Activated naive CD4-positive, alpha-beta T cell treated with Interleukin-2 at 50 U/mL for 16 hours (primary cell): Measurements from ENCODE around the gene AP3B1.

Source experiments
- DNase-seq: peaks from one replicate; pipeline ENCODE4 v3.0.0-alpha.2; 2020

The AP3B1 gene, protein sequence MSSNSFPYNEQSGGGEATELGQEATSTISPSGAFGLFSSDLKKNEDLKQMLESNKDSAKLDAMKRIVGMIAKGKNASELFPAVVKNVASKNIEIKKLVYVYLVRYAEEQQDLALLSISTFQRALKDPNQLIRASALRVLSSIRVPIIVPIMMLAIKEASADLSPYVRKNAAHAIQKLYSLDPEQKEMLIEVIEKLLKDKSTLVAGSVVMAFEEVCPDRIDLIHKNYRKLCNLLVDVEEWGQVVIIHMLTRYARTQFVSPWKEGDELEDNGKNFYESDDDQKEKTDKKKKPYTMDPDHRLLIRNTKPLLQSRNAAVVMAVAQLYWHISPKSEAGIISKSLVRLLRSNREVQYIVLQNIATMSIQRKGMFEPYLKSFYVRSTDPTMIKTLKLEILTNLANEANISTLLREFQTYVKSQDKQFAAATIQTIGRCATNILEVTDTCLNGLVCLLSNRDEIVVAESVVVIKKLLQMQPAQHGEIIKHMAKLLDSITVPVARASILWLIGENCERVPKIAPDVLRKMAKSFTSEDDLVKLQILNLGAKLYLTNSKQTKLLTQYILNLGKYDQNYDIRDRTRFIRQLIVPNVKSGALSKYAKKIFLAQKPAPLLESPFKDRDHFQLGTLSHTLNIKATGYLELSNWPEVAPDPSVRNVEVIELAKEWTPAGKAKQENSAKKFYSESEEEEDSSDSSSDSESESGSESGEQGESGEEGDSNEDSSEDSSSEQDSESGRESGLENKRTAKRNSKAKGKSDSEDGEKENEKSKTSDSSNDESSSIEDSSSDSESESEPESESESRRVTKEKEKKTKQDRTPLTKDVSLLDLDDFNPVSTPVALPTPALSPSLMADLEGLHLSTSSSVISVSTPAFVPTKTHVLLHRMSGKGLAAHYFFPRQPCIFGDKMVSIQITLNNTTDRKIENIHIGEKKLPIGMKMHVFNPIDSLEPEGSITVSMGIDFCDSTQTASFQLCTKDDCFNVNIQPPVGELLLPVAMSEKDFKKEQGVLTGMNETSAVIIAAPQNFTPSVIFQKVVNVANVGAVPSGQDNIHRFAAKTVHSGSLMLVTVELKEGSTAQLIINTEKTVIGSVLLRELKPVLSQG

DNA sequence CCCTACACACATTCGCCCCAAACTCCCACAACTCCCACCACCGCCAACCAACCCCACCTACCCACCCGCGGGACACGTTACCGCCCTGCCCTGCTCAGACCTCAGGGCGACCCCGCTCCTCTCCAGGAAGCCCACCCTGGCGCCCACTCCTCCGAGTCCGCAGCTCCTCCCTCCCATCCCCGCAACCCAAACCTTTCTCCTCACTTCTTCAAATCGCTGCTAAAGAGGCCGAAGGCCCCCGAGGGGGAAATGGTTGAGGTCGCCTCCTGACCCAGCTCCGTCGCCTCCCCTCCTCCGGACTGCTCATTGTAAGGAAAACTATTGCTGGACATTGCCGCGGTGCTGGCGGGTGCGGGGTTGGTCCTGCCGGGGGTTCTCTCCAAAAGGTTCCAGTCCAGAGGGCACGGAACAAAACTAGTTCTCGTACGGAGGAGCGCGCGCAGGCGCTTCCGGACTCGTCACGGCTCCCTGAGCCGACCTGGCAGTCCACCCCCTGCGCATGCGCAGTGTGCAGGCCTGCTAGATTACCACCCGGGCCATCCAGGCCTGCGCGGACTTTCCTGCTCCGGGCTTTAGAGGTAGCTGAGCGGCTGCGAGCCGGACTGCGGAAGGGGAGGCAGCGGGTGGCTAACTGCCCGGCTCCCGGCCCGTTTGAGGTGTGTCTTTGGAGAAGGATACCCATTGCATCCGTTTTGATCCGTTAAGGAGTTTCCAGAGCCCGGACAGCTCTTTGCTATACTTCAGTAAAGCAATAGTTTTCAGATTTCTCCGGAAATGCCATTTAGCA, at the start of gene AP3B1:
Gene AP3B1, minus strand, starts transcription at position 451 of the 787 bp plus-strand sequence. Its CDS starts 119 bp downstream, at position 332.
- DNase-seq: peak; percentile 98

DNA sequence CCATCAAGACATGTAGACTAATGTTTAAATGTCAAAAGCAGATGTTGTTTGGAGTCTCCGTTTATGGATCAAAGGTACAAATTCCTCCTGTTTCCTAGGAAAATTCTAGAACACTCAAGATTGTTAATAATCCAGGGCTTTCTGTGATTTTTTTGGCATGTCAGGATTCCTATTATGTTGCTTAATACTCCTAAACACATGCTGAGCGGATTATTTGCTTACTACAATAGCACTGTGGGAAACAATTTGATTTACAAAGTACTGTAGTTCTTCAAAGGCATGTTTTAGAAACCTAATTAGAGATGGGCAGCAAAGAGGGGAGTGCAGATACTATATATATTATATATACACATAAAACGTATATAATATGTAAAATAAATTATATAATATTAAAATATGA, 46.9 kb upstream of the AP3B1 start:
- no peak for DNase-seq

DNA sequence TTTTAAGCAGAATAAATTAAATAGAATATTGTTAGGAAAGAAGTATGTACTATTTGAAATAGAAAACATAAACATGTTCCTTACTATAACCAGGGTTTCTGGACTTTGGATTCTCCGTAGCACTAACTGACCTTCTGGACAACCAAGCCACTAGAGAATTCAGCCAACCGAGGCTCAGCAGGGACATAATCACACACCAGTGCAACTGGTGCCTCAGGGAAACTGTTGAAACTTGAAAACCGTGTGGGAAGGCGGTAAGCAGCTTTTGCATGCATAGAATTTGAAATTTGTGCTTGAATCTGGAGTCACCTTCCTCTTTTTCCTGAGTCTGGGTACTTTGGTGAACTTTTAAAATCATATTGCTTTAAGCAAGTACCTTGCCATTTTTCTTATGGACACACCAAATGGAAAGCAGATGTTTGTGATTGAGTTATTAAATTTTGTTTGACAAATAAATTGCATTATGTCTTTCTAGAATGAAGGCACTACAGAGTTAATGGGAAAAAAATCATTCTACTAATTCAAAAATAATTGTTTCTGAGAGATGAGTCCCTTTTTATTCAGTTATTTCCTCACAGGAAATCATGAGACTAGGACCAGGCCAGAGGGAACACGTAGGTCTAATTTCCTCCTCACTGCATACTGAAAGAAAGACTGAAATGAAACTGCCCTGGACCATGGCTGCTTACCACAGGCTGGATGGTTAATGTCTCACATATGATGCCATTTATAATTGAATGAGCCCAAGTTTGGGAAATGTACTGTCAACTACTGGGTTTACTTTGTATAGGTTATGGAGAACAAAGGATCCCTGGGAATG, 45.3 kb upstream of the AP3B1 start:
- DNase-seq: no peak

DNA sequence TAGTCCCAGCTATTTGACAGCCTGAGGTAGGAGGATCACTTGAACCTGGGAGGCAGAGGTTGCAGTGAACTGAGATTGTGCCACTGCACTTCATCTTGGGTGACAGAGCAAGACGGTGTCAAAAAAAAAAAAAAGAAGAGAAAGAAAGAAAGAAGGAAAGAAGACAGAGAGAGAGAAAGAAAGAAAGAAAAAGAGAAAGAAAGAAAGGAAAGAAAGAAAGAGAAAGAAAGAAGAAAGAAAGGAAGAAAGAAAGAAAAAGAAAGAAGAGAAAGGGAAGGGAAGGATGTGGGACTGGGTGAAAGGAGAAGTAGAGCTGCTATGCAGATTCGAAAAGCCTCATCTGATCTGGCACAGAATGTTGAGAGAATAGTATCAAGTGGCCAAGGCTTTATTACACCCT, 42.2 kb upstream of the AP3B1 start:
- no peak for DNase-seq

DNA sequence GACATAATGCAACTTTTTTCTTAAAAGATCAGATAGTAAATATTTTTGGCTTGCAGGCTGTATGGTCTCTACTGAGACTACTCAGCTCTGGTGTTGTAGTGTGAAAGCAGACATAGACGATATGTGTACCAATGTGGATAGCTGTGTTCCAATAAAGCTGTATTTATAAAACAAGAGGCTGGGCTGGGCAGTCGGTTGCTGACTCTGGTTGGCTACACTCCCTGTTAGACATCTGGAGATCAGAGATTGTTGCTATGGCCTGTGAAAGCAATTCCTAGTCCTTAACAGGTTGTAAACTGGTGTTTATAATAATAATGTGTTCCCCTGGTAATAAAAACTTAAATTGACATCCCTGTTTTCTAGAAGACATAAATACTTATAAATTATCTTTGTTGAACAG, 41.5 kb upstream of the AP3B1 start:
- DNase-seq: no peak

DNA sequence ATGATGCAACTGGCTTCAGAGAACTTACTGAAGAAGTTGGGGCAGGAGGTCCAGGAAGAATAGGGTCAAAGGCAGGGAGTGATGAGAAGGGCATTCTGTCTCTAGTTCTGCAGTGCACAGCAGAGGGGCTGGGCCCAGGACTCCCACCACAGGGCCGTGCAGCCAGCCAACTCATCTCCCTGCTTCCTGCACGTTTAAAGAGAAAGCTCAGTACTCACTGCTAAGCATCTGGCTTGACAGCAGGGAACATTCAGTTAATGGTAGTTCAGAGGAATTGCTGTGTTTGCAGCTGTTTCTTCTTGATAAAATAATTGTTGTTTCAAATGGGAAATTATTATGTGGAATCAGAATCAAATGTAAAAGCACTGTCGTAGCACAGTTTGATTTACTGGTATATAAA, 40.3 kb upstream of the AP3B1 start:
- no peak for DNase-seq

DNA sequence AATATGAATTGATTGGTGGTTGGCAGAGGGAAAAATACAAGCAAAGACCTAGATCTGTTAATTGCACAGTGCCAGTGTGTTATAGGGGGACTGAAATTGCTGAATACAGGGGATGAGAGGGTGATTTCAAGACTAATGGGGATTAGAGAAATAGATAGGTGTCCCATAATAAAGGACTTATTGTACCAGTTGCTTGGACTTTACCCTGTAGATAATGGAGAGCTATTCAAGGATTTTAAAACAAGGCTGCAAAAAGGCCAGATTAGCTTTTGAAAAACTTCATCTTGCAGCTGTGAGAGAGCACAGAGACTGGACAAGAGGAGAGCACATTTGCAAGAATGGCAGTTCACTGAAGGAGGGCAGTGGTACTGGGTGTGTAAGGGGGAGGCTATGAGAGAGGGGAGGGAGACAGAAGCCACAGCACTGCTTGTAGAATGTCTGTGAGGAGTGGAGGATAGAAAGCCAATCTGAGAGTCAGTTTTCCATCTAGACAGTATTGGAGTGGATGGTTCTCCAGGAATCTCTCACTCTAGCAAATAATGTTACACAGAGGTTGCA, 37.1 kb upstream of the AP3B1 start:
- DNase-seq: no peak

DNA sequence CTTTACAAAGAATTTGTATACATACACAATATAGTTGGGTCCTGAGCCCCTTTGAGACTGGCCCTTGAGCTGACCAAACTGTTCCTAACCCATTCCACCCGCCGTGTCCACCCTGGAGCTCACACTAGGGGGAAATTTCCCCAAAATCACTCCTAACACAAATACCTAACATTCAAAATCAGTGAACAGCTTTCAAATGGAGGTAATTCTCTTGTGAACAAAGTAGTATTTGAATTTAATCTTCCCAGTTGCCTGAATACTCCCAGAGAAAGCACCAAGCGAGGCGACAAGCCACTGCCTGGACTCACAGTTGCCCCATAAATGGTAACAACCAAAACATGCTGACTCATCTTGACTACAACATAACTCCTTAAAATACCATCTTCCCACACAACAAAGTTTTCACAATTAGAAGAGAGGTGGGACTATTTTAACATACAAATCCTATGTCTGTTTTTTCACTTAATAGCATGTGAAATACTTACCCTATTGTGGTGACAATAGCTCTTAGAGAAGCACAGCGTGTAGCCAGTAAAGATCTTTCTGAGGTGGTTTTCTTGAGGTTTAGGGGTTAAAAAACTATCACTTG, 34.2 kb upstream of the AP3B1 start:
- no peak for DNase-seq

DNA sequence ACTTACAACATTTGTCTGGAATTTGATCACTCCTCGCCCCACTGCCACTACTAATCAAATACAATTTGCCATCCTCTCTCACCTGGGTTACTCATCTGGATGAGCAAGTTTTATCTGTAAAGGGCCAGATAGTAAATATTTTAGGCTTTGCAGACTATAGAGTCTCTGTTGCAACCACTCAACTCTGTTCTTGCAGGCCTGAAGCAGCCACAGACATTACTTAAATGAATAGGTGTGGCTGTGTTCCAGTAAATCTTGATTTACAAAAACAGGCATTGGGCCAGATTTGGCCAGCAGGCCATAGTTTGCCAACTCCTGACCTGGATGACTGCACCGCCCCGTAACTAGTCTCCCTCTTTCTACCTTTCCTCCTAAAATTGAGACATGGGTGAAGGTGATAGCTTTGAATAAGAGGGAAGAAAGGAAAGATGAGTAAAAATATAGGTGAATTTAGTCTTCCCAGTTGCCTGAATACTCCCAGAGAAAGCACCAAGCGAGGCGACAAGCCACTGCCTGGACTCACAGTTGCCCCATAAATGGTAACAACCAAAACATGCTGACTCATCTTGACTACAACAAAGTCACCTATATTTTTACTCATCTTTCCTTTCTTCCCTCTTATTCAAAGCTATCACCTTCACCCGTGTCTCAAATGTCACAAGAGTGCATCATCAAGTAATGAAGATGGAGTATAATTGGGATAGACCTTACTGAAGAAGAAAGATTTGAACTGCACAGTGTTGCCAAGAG, 33.4 kb upstream of the AP3B1 start:
- DNase-seq: no peak

DNA sequence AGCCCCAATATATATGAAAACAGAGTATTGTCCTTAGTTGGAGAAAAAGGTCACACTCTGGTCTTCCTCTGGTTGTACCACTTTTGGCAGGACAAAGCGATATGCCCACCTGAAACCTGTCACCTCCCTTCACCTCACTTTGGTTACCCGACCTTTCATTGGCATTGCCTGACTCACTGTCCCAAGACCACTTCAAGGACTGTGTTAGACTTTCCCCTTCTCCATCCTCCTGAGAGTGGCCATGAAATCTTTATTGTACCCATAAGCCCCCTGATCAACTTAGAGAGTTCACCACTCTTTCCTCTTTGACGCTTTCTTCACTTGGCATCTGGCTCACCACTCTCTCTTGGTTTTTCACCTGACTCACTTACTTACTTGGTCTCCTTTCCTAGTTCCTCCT, 32.4 kb upstream of the AP3B1 start:
- no peak for DNase-seq

DNA sequence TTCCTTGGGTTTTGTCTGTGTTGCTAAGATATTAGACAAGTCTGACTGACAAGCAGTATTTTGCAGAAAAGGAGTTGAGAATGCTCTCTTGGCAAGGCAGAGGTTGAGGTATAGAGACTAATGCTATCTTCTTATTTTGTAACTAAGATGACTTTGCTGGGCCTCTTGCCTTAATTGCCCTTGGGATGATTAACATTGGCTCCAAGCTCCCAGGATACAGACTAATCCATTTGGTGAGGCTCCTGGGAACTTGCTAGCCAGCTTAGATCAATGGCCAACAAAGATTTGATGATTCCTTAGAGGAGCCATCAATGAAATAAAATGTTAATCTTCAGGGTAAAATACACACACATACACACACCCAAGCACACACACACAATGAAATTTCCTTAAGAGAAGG, 28.7 kb upstream of the AP3B1 start:
- no peak for DNase-seq

DNA sequence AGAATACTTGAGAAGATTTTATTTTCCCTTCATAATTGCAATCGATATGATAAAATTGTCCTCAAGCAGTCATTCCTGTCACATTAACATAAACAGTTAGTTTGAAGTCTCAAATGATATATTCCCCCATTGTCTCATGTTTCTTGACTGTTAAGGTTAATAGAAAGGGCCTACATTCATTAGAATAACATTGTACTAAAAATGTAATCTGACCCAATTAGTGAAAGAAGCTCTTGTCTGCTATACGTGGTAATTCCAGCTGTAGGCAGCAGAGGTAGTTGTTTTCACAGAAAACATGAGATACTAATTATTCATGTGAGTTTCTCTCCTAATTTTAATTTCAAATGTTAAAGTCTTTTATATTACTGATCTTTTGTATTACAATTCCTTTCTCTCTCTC, 25.9 kb upstream of the AP3B1 start:
- no peak for DNase-seq

DNA sequence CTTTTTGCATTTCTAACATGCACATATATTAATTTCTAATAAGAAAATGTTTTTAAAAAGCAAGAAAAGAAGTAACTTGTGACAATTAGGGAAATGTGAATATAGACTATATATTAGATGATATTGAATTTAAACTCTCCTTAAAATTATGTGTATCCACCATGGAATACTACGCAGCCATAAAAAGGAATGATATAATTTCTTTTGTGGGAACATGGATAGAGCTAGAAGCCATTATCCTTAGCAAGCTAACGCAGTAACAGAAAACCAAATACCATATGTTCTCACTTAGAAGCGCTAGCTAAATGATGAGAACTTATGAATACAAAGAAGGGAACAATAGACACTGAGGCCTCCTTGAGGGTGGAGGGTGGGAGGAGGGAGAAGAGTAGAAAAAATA, 23.8 kb upstream of the AP3B1 start:
- DNase-seq: no peak

DNA sequence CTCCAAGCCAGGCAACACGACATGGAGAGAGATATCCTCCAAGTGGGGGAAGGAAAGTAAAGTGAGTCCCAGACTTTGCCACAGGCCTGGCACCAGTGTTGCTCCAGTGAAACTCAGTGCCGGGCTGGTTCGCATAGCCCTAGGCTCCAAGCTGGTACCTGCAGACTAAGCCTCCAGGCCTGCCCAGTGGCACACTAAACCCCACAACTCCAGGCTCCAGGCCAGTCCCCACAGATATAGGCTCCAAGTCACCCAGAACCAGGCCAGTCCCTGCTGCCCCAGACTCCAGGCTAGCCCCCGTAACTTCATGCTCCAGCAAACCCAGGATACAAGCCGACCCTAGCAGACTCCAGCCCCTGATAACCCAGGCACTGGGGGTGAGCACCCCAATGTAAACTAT, 23.0 kb upstream of the AP3B1 start:
- no peak for DNase-seq

DNA sequence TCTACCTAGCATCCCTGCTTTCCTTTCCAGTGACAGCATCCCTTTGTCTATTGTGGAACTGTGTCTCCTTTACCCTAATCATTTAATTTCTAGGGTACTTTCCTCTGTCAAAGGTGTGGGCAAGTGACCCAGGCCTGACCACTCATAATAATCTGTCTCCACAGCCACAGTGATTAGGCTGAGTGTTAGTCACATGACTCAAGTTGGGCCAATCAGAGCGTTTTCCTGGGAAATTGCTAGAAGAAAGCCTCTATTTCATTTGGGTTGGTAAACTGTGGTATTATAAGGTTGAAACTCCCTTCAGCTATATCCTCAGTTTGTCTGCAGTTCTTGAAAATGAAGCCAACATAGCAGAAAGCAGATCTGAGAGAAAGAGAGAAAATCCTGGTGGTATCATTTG, 14.2 kb upstream of the AP3B1 start:
- no peak for DNase-seq

DNA sequence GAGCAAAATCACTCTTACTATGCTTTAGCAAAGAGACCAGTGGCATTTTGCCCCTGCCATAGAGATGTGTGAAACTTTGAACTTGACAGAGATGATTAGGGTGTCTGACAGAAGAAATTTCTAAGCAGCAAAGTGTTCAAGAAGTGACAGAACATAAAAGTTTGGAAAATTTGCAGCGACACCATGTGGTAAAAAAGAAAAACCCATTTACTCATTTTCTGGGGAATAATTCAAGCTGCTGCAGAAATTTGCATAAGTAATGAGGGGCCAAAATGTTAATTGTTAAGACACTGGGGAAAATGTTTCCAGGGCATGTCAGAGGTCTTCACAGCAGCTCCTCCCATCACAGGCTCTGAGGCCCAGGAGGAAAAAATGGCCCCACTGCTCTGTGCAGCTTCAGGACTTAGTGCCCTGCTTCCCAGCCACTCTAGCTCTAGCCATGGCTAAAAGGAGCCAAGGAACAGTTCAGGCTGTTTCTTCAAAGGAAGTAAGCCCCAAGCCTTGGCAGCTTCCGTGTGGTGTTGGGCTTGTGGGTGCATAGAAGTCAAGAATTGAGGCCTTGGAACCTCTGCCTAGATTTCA, 6.1 kb upstream of the AP3B1 start:
- no peak for DNase-seq

DNA sequence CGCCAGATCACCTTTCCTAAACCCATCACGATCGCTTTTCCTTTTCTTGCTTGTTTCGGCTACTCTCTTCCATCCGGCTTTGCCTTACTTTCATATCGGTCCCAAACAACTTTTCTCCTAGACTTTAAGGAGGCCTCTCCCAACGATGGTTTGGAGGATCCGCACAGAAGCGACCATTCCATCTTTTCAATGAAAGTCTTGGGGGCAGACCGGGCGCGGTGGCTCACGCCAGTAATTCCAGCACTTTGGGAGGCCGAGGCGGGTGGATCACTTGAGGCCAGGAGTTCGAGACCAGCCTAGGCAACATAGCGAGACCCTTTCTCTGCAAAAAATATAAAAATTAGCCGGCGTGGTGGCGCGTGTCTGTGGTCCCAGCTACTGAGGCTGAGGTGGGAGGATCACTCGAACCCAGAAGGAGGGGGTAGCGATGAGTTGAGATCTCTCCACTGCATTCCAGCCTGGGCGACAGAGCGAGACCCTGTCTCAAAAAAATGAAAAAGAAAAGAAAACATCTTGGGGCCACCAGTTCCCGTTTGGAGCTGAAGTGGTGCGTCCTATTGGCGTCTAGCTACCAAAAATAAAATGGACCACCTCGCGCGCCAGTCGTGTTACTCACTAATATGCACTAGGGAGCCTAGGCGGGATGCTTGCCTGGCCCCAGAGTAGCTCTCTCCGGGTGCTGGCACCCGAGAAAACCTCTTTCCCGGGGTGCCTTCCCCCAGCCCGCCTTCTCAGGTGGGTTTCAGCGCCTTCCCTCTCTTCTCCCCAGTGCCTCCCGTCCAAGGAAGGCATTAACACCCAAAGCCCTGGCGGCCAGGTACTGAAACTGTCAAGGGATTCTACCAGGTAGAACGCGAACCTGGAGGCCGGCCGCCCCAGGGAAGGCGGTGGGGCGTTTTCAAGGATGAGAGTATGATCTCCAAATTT, 800 bp upstream of the AP3B1 start:
- peak; percentile 59 for DNase-seq

DNA sequence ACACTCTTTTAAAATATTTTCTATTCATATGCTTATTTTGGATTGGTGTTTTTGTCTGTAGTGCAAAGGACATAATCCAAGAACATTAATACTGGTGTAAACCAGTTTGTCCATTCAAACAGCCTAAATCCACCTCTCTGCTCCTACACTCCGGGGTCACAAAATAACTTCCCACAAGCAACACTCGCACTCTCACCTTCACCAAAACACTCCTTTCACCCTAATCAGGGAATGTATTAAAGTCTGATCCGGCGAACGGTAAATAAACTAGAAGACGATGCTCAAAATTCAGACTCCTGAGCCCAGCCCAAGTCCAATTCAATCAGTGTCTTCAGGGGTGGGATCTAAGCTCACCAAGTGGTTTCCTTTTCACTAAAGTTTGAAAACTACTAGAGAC, 649 bp downstream of the AP3B1 start:
- DNase-seq: no peak

DNA sequence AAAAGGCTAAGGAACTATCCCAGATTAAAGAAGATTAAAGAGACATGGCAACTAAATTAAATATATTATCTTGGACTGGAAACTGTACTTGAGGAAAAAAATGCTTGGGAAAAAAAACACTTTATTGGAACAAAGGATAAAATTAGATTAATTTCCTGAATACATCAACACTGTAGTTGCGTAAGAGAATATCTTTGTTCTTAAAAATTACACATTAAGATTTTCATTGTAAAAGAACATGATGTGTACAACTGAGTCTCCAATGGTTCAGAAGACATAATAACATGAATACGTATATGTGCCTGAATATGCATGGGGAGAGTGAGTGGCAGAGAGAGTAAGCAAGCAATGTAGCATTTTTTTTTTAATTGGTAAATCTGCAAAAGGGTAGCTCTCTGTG, 2.8 kb downstream of the AP3B1 start:
- DNase-seq: no peak
